HL-60 (cell line): ENCODE measurements around the gene NUP155.
"Not testable (repeated sequence)": the region's sequence is repeated elsewhere in the genome, so short reads cannot be mapped to it uniquely, and the experiment has no call there.

Experiments used
- DNase-seq, 2 experiments: peaks; one replicate each; pipeline ENCODE4 v3.0.0-alpha.2; 2010 to 2020; ENCODE audit warnings: low read depth in 1 of 2, low spot score in 1 of 2
- H3K27ac ChIP-seq: fragments of 250-450 bp; sonication (Bioruptor Pico); replicated peaks from 2 replicates; pipeline ENCODE4 v1.5.1; 2020; ENCODE audit warnings: mild to moderate bottlenecking, moderate library complexity
- H3K27me3 ChIP-seq: fragments of 250-450 bp; sonication (Bioruptor Pico); 2 replicates; pipeline ENCODE4 v1.5.1; 2021; ENCODE audit warnings: mild to moderate bottlenecking, moderate library complexity; ENCODE audit not compliant: insufficient read depth, poor library complexity, severe bottlenecking
- H3K4me3 ChIP-seq: replicated peaks from 2 replicates; pipeline ENCODE4 v1.5.1; 2011; ENCODE audit warnings: mild to moderate bottlenecking, control low read depth, low read length; ENCODE audit not compliant: insufficient read depth
- CTCF ChIP-seq: IDR thresholded peaks from one replicate; pipeline ENCODE4 v1.5.1; 2011; ENCODE audit warnings: low read length, control low read depth, inconsistent platforms; ENCODE audit not compliant: insufficient read depth
- GABPA ChIP-seq: IDR thresholded peaks from 2 replicates; pipeline ENCODE4 v1.6.1; 2012; ENCODE audit warnings: low read depth
- POLR2AphosphoS5 ChIP-seq: IDR thresholded peaks from 2 replicates; pipeline ENCODE4 v1.6.1; 2012; ENCODE audit warnings: low read depth
- SPI1 ChIP-seq: IDR thresholded peaks from 2 replicates; pipeline ENCODE4 v1.6.1; 2012; ENCODE audit warnings: low read depth, mild to moderate bottlenecking, borderline replicate concordance
- long read RNA-seq: library from polyadenylated mRNA; unstranded; transcript quantifications from one replicate; pipeline ENCODE4 v2.0.0, GENCODE V29; 2020
- TF ChIP-seq, protein P1 (sequence below): IDR thresholded peaks from 2 replicates; pipeline ENCODE4 v1.6.1; 2012; ENCODE audit warnings: low read depth; ENCODE audit not compliant: insufficient replicate concordance

NUP155 gene
- long read RNA-seq, full-length matches to known transcripts: 89 of 179 reads
- long read RNA-seq, partial matches to known transcripts: 59 of 179 reads
- long read RNA-seq, other reads (novel, unspliced or antisense): 31 of 179 reads

DNA sequence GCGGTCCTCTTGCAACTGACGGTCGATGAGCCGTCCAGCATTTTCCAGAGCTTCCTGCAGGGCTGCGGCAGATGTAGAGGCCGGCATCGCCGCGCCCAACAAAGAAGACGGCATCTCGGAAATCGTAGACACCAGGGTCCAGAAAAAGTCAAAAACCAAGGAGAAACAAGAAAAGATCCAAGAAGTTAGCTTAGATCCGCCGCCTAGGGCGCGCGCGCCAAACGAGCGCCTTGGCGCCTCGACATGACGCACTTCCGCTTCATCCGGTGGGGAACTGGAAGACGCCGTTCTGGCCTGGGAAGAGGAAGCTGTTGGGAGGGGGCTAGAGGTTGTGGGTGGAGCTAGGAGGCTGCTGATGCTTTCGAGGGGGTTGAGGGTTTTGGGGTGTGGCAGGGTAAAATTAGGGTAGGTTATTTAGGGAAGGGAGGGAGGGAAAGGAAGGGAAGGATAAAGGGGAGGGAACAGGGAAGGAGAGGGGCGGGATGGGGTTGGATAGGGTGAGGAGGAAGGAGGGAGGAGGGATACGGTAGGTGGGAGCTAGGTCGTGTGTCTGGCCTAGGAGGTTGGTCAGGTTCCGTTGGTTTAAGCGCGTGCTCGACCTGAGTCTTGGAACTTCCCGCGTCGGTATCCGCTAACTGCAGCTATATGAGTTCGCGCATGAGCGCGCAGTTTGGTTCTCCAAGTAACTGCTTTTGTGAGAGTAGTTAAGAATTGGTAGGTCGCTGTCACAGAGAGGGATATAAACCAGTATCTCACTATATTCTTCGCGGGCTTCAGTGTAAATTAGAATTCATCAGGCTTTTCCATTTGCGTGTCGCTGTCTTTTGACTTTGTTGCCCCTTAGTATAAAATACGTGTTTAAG lies at the start of gene NUP155:
TSS of gene NUP155 (minus strand) at position 243 of the 863 bp plus-strand sequence. CDS start at position 114, 129 bp downstream.
- H3K4me3 ChIP-seq: peak within 1 kb of the TSS; percentile 98
- no peaks in the 10 kb centered on the region for H3K27me3 ChIP-seq
- peak; percentile 96 for DNase-seq
- peak within 1 kb of the TSS; percentile 81 for H3K27ac ChIP-seq
- TF ChIP-seq POLR2AphosphoS5: peak; percentile 86
- TF ChIP-seq, protein P1, sequence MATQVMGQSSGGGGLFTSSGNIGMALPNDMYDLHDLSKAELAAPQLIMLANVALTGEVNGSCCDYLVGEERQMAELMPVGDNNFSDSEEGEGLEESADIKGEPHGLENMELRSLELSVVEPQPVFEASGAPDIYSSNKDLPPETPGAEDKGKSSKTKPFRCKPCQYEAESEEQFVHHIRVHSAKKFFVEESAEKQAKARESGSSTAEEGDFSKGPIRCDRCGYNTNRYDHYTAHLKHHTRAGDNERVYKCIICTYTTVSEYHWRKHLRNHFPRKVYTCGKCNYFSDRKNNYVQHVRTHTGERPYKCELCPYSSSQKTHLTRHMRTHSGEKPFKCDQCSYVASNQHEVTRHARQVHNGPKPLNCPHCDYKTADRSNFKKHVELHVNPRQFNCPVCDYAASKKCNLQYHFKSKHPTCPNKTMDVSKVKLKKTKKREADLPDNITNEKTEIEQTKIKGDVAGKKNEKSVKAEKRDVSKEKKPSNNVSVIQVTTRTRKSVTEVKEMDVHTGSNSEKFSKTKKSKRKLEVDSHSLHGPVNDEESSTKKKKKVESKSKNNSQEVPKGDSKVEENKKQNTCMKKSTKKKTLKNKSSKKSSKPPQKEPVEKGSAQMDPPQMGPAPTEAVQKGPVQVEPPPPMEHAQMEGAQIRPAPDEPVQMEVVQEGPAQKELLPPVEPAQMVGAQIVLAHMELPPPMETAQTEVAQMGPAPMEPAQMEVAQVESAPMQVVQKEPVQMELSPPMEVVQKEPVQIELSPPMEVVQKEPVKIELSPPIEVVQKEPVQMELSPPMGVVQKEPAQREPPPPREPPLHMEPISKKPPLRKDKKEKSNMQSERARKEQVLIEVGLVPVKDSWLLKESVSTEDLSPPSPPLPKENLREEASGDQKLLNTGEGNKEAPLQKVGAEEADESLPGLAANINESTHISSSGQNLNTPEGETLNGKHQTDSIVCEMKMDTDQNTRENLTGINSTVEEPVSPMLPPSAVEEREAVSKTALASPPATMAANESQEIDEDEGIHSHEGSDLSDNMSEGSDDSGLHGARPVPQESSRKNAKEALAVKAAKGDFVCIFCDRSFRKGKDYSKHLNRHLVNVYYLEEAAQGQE: peak; percentile 48
- no peak for TF ChIP-seq CTCF
- TF ChIP-seq SPI1: peak; percentile 90
- TF ChIP-seq GABPA: peak; percentile 91

GRCh38 chr5:37417347-37417746 lies 46.4 kb upstream of the NUP155 start:
- TF ChIP-seq POLR2AphosphoS5: no peak
- TF ChIP-seq CTCF: no peak
- TF ChIP-seq, protein P1: no peak
- no peak for TF ChIP-seq GABPA
- TF ChIP-seq SPI1: no peak
- Histone ChIP-seq H3K27ac (no peak overlapping the region), H3K4me3 (no peak overlapping the region), H3K27me3 (no peaks in the 10 kb centered on the region)
- no peak for DNase-seq

GRCh38 chr5:37415456-37415855 lies 44.5 kb upstream of the NUP155 start:
- H3K27ac ChIP-seq, H3K4me3 ChIP-seq, H3K27me3 ChIP-seq, DNase-seq: not testable (repeated sequence)

- Histone ChIP-seq H3K4me3 (no peak overlapping the region), H3K27ac (no peak overlapping the region), H3K27me3 (no peaks in the 10 kb centered on the region)
- DNase-seq: no peak
- TF ChIP-seq CTCF (no peak), GABPA (no peak), POLR2AphosphoS5 (no peak), SPI1 (no peak)
Observed at GRCh38 chr5:37412515-37412914, 41.6 kb upstream of the NUP155 start.
